NCI-H526 (cell line): Measurements from ENCODE around the gene MIOX.

Experiments
- DNase-seq, 2 experiments: peaks; one replicate each; lab custom pipeline; 2025; lab: John Stamatoyannopoulos, UW

The MIOX gene

DNA sequence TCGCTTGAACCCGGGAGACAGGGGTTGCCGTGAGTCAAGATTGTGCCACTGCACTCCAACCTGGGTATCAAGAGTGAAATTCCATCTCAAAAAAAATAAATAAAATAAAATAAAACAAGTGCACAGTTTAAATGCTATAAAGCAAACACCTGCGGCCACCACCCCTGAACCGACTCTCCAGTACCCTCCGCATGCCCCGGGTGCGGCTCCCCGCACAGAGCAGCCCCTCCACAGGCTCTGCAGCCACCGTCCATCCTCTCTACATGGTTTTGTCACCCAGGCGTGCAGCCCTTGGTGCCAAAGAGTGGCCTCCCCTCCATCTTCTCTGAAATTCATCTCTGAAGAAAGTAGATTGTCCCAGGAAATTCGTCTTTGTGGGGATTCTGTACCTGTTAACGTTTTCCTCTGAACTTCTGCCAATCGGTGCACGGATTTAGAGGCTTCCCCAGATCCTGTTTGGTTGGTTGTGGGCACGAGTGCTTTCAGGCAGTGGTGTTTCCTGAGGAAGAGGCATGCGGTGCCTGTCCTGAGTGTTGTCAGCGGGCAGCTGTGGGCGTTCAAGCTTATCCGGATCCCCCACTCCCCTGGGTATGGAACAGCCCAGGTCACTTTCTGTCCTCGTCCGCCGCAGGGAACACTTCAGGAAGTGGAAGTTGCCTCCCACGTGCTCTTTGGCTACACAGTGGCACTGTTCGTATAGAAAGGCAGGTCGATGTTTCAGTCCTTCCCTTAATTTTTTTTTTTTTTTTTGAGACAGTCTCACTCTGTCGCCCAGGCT lies 4.1 kb downstream of the MIOX start:
- DNase-seq: no peak

DNA sequence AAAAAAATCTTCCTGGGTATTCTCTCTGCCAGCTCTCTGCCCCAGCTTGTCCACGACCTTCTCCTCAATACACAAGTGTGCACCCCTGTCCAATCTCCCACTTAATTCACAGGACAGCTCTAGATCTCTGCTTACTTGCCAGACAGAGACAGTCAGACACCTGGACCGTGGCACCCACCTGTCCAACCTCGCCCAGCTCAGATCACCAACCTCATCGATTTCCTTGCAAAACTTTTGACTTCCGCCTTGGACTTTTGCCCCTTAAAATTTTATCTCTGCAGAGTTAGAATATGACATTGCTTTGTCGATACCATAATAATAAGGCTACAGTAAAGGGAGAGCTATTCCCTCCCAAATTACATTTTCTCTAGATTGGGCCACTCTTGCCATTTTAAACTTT lies 10.4 kb downstream of the MIOX start:
- no peak for DNase-seq

DNA sequence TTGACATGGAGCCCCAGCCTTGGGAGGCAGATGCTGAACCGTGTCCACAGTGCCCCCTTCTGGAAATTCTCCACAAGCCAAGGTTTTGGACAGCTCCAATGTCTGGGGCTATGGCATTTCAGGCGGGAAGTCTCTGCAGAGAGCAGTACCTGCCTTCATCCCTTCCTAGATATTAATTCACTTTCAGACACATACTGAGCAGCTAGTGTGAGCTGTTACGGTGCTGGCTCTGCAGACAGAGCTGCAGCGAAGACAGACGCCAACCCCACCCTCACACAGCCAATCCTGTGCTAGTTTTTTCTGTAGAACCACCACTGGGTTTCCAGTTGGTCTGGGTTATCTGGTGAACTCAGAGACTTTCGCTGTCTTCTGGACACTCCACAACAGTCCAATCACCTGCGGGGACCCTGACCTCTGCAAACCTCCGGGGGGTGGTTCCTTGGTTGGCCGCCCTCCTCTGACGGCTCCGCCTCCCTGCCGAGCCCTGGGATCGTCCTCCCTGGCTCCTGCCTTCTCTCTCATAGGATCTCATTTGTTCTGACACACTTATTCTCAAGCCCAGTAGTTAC lies 11.7 kb downstream of the MIOX start:
- DNase-seq: peak; percentile 69 to 88

DNA sequence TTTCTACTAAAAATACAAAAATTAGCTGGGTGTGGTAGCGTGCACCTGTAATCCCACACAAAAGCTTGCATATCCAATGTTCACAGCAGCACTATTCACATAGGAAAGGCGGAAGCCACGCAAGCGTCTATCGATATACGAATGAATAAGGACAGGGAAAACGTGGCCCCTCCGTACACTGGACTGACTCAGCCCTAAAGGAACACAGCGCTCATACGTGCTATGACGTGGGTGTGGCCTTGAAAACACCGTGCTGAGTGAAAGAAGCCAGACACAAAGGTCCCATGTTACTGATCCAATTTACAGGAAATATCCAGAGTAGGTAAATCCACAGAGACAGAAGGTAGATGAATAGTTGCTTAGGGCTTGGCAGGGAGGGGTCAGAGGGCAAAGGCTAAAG lies 13.8 kb downstream of the MIOX start:
- DNase-seq: no peak

DNA sequence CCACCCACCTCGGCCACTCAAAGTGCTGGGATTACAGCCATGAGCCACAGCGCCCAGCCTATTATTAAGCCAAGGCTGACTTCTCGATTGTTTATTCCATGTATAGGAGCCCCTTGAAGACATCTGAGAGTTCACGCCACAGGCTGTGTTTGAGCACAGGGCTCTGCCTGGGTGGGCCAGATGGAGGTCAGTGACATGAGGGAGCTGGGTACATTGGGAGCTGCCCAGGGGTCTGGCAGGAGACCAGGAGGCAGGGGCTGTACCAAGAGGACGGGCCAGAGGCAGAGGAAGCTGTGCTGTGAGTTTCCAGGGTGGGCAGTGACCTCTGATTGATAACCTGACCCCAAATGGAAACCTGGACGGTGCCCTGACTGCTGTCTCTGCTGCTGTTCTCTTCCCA lies 15.4 kb downstream of the MIOX start:
- DNase-seq: no peak

DNA sequence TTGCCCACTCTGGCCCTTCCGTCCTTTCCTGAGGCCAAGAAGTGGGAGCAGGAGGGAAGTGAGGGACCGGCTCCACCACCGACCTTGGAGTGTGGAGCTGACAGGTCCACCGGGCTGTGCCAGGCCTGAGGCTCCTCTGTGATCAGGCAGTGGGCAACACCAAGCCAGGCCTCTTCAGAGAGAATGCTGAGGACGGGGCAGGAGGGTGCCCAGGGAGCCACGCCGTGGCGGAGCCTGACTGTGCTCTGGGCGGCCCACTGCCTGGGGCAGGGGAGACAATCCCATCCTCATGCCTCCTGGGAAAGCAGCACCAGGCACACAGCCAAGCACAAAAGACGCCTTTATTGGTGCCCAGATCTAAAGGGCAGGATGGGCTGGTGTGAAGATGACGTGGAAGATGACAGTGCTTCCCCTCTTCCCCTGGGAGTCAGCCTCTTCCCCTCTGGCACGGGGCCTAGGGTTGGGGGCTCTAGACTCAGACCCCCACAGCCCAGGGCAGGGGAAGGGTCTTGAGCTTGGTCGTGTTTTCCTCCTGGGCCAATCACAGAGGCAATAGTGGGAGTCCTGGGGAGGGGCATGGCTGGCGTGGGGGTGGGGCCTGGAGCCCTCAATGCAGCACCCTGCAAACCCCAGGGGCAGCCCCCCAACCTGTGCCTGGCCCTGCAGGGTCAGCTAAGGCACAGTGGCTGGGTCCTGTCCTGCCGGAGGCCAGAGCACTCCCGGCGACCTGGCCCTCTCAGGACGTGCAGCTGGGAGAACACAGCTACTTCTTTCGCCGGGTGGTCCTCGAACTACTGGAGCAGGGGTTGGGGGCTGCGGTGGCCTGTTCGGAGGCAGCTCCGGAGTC lies 16.2 kb downstream of the MIOX start:
- no peak for DNase-seq

DNA sequence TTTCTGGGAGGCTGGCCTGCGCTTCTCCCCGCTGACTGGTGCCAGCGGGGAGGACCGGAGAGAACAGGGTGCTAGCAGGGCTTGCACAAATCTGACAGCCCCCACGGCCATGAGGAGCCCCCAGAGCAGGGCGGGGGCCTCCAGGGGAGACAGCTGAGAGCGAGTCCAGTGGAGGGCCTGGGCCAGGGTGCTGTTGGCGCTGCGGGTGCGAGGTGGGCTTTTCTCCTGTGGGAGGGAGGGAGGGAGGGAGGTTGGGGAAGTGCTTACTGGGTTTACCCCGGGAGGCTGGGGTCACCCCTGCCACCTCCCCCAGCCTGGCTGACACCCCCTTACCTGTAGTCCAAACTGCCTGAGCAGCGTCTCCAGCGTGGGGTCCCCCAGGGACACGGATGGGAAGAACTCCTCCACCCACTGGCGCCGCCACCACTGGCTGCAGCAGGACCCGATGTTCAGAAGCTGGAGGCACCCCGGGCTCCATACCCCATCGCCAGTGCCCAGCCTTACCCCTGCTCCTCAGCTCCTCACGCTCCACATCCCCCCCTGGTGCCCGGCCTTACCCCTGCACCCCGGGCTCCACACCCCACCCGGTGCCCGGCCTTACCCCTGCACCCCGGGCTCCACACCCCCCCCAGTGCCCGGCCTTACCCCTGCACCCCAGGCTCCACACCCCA lies 17.0 kb downstream of the MIOX start:
- DNase-seq: no peak

DNA sequence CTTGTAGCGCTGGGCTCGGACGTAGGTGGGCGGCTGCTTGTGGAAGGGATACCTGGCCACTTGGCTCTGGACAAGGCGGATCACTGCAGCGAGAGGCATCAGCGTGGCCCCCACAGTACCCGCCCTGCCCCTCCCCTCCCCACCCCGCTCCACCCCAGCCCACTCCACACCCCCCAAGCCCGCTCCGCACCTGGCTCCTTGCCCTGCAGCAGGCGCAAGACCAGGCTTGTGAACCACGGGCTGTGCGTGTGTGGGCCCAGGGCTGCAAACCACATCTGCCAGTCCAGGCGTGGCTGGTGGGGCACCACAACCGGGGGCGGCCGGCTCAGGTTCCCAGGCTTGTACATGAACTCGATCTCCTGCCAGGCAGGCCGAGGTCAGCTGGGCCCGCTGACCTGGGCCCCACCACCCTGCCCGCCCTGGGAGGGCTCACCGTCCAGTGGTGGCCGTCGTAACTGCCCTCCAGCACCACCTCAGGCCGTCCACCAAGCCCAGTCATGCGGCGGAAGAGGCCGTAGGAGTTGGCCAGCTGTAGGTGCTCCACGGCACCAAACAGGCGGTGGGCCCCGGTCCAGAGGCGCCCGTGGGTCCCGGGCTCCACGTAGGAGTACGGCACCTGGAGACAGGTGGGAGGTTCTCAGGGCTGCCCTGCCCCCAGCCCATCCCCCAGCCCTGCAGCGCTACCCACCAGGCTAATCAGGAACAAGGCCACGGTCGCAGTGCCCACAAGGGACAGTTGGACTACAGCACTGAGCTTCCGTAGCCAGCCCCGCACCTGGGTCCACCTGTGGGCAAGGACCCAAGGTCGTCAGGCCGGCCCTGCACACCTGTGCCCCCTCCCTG lies 17.9 kb downstream of the MIOX start:
- no peak for DNase-seq

DNA sequence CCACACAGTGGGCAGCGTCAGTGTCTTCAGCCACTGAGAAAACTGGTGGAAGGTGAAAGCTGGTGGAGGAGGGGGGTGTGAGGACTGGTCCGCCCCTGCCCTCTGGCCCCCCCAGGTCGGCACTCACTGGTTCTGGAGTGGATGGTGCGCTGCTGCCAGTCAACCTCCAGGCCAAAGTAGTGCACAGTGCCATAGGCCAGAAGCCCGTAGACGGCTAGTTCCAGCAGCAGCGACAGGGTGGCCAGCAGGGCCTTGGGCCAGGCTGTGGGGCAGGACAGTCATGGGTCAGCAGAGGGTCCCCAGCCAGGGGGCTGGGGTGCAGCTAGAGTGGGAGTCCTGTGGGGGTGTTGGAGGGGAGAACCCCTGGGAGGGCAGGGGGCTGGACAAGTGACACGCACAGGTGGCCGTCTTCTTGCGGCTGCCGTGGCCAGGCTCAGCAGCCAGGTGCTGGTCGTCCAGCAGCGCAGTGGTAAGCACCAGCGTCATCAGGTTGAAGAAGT lies 18.7 kb downstream of the MIOX start:
- DNase-seq: no peak

DNA sequence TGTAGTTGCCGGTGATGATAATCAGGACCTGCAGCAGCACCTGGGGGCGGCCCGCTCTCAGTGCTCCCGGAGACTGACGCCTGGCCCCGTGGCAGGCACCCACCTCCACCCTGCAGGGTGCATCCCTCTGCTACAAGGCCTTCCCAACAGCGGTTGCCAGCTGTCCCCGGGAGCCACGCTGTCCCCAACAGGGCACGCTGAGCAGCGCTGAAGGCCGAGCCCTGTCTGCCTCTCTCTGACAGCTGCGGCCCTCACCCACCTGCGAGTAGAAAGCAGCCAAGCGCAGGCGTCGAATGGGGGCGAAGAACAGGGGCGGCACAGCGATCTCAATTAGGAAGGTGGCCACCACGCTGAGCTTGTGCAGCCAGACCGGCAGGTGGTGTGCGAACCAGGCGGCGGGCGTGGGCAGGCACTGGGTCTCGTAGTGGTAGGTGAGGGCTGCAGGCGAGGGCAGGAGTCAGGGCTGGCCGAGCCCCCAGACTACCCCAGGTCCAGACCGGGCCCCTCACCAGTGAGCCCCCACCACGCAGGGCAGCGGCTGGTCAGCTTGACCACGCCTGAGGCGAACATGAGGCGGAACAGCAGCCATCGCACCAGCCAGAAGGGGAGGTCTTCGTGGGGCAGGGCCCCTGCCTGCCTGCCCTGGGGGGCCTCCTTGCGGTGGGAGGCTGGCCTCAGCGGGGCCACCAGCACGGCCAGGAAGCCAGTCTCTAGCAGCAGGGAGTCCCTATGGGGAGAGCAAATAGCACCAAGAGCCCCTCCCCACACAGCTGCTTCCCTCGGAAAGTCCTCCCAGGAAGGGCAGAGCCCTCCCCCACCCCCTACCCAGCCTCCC lies 19.3 kb downstream of the MIOX start:
- DNase-seq: no peak

DNA sequence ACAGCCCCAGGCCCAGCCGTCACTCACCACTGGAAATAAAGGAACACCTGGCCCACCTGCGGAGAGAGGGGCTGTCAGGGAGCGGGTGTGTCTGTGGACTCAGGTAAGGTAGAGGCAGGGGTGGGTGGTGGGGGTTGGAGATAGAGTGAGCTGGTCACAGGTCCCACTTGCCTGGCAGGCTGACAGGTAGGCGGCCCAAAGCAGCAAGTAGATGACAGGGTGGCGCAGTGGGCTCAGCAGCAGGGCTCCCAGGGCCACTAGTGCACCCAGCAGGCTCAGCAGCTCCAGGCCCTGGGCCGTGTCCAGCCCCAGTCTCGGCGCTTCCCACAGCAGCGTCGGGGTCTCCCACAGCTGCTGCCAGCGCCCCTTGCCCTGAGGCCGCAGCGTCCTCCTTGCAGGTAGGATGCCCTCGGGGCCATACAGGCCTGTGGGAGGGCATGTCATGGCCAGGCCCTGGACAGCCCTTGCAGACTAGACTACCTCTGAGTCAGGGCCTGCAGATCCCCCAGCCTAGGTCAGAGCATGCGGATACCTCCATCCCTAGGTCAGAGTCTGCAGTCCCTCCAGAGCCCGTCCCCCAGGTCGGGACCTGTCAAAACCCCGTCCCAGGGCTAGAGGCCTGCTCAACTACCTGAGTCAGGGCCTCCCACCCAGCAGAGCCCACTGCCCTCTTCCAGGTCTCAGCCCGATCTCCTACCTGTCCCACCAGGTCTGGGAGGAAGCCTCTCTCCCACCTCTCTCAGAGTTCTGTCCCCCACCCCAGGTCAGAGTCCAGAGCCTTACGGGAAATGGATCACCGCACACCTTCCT lies 20.2 kb downstream of the MIOX start:
- no peak for DNase-seq

DNA sequence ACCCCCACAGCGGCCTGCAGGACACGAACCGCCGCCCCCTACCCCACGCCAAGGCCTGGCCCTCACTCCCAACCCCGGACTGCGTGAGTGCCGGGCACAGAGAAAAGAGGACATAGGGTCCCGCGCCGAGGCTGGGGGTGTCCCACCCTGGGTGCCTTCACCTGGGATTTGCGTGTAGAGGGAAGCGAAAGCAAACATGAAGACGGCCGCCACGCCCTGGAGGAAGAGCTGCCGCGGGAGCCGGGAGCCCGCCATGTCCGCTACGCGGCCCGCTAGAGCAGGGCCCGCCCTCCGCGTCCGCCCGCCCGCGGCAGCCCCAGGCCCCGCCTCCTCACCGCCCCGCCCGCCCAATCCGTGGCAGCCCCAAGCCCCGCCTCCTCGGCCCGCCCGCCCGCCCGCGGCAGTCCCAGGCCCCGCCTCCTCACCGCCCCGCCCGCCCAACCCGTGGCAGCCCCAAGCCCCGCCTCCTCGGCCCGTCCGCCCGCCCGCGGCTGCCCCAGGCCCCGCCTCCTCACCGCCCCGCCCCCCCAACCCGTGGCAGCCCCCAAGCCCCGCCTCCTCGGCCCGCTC lies 20.8 kb downstream of the MIOX start, which contains the start of gene LMF2:
LMF2 (minus strand) TSS at position 282 of the 570 bp plus-strand sequence; CDS start at position 255, 27 bp downstream.
- no peak for DNase-seq

DNA sequence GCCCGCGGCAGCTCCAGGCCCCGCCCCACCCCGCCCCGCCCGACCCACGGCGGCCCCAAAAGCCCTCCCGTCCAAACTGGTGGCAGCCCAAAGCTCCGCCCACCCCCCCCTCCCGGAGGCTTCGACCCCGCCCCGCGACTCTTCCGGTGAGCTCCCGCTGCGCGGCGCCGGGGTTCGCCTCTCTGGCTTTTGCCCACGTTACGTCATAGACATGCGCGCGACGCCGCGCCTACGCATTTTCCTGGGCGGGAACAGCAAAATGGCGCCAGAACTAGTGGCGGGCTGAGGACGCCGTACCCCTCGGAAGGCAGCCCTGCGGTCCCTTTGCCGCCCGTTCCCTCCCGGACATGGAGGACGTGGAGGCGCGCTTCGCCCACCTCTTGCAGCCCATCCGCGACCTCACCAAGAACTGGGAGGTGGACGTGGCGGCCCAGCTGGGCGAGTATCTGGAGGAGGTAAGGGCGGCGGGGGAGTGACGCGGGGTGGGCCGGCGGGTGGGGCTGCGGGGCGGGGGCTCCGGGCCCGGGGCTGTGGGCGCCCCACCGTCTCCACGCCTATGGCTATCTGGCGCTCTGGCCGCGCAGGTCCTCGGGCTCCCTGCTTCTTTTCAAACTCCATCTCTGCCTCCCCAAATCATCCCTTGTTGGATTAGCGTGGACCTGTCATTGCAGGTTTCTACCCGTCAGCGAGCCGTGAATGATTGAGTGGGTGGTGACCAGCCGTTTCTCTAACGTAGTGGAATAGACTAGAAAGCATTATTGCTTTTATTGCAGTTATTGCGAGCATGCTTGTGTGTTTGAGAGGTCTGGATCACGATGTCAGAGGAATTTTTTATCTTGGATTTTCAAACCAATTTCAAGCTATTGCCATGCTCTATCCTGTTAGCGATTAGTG lies 21.6 kb downstream of the MIOX start, which contains the start of gene NCAPH2:
NCAPH2 (plus strand) TSS at position 234 of the 894 bp plus-strand sequence; CDS start at position 348, 114 bp downstream.
- peak; percentile 72 to 96 for DNase-seq

DNA sequence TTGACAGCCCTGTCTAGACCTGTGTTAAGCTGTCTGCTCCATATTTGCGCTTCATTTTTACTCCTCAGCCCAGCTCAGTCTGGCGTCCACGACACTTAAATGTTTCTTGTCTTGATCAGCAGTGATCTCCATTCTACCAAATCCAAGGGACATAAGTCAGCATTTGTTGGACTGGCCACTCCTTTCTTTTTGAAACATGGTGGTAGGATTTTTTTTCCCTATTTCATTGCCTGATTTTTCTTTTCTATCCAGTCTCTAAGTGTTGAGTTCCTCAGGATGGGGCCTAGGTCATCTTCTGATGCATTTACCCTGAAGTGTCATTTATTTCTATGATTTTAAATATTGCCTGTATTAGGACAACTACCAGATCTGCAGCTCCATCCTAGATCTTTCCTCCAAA lies 22.2 kb downstream of the MIOX start:
- no peak for DNase-seq

DNA sequence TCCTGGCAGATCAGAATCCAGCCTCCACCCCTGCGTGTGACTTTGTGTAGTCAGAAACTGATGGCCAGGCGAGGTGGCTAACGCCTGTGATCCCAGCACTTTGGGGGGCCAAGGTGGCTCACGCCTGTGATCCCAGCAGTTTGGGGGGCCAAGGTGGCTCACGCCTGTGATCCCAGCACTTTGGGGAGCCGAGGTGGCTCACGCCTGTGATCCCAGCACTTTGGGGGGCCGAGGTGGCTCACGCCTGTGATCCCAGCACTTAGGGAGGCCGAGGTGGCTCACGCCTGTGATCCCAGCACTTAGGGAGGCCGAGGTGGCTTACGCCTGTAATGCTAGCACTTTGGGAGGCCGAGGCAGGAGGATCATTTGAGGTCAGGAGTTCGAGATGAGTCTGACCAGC lies 26.5 kb downstream of the MIOX start:
- DNase-seq: no peak

DNA sequence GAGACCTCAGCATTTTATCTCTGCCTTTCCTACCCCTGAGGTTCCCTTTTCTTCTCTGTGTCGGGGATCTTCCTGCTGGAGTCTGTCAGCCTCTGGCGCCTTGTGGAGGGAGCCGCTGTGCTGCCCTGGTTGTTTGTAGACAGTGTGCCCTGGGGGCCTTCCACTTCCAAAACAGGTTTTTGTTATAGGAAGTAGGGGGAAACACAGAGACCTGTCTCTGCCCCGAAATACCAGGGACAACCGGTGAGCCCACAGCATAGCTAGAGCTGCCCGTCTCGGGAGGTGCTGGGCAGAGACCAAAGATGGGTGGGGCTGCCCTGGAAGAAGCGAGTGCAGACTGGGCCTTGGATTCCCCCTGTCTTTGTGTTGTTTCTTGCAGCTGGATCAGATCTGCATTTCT lies 29.4 kb downstream of the MIOX start:
- no peak for DNase-seq

DNA sequence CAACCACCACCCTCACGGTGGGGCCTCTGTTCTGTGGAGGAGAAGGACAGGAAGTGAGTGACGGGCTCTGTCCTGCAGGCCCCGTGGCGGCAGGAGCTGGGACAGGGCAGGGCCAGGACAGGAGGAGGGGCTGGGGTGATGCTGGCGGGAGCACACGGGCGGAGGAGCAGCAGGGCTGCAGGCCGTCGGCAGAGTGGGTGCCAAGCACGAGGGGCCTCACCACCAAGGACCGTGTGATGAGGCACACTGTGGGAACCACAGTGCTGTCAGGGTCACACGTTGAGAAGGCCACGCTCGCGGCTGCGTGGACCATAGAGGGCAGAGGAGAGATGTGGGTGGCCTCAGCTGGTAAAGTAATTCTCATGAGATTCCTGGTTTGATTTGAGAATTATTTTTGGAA lies 30.2 kb downstream of the MIOX start:
- DNase-seq: no peak
